SK-N-MC (cell line): Measurements from ENCODE around the gene GPC5.
"Not testable (repeated sequence)": the region's sequence is repeated elsewhere in the genome, so short reads cannot be mapped to it uniquely, and the experiment has no call there.

Experiments
- DNase-seq: peaks from one replicate; pipeline ENCODE4 v3.0.0-alpha.2; 2011; ENCODE audit warnings: low read depth, low spot score
- H3K27ac ChIP-seq: fragments of 200-600 bp; sonication (generic); 2 replicates; pipeline ENCODE4 v1.5.1; 2016; ENCODE audit warnings: mixed run types
- H3K36me3 ChIP-seq: fragments of 200-600 bp; sonication (generic); 2 replicates; pipeline ENCODE4 v1.6.1; 2017; ENCODE audit warnings: antibody characterized with exemption, low read length, mixed read lengths; ENCODE audit not compliant: insufficient read depth
- H3K4me3 ChIP-seq: fragments of 200-600 bp; sonication (generic); 2 replicates; pipeline ENCODE4 v1.5.1; 2016
- H3K9ac ChIP-seq: fragments of 200-600 bp; sonication (generic); 2 replicates; pipeline ENCODE4 v1.8.0; 2017; ENCODE audit warnings: mixed run types, mixed read lengths; ENCODE audit not compliant: insufficient read length
- H3K9me3 ChIP-seq: fragments of 200-600 bp; sonication (generic); 2 replicates; pipeline ENCODE4 v1.6.1; 2017; ENCODE audit warnings: low read depth, mild to moderate bottlenecking, antibody characterized with exemption, low read length, moderate library complexity, mixed read lengths
- EZH2 ChIP-seq: fragments of 200-600 bp; sonication (generic); IDR thresholded peaks from one replicate; pipeline ENCODE4 v1.6.1; 2017; ENCODE audit warnings: antibody characterized with exemption
- FOXP2 ChIP-seq: optimal IDR thresholded peaks from 2 replicates; pipeline ENCODE3; 2011; ENCODE audit warnings: mild to moderate bottlenecking, moderate library complexity; ENCODE audit not compliant: insufficient read depth; ENCODE audit errors: extremely low read length, control extremely low read depth
- POLR2AphosphoS5 ChIP-seq: IDR thresholded peaks from 2 replicates; pipeline ENCODE4 v1.6.1; 2012; ENCODE audit warnings: mild to moderate bottlenecking, low read depth, low read length, borderline replicate concordance

The GPC5 gene

GRCh38 chr13:92849381-92849780, 1451.0 kb downstream of the GPC5 start:
- TF ChIP-seq EZH2 (no peak), FOXP2 (no peak), POLR2AphosphoS5 (no peak)
- Histone ChIP-seq H3K36me3 (no peaks in the 10 kb centered on the region), H3K9me3 (no peaks in the 10 kb centered on the region), H3K27ac (no peak overlapping the region), H3K4me3 (no peak overlapping the region), H3K9ac (no peak overlapping the region)
- no peak for DNase-seq

GRCh38 chr13:92864584-92865284, 1466.3 kb downstream of the GPC5 start:
- no peak for DNase-seq
- H3K27ac ChIP-seq: no peak overlapping the region
- TF ChIP-seq EZH2: no peak
- no peak for TF ChIP-seq FOXP2
- TF ChIP-seq POLR2AphosphoS5: no peak
- H3K4me3 ChIP-seq: no peak overlapping the region
- H3K9me3 ChIP-seq: no peaks in the 10 kb centered on the region
- H3K36me3 ChIP-seq: no peaks in the 10 kb centered on the region
- no peak overlapping the region for H3K9ac ChIP-seq

GRCh38 chr13:92873029-92873428, 1474.6 kb downstream of the GPC5 start:
- H3K9me3 ChIP-seq: no peaks in the 10 kb centered on the region
- H3K36me3 ChIP-seq: no peaks in the 10 kb centered on the region
- TF ChIP-seq FOXP2: no peak
- TF ChIP-seq EZH2: no peak
- TF ChIP-seq POLR2AphosphoS5: no peak
- H3K27ac ChIP-seq: no peak overlapping the region
- DNase-seq: no peak
- no peak overlapping the region for H3K4me3 ChIP-seq
- H3K9ac ChIP-seq: no peak overlapping the region

GRCh38 chr13:92886535-92887077, 1488.2 kb downstream of the GPC5 start:
- DNase-seq: peak; percentile 34
- Histone ChIP-seq H3K9me3 (no peaks in the 10 kb centered on the region), H3K4me3 (no peak overlapping the region), H3K9ac (no peak overlapping the region), H3K27ac (peak overlapping the region; percentile 42; the same call in 1 of the 2 replicates), H3K36me3 (no peaks in the 10 kb centered on the region)
- TF ChIP-seq EZH2 (no peak), FOXP2 (no peak), POLR2AphosphoS5 (no peak; the same call in 1 of the 2 replicates)

GRCh38 chr13:92894447-92894846, 1496.0 kb downstream of the GPC5 start:
- TF ChIP-seq FOXP2: no peak
- TF ChIP-seq EZH2: no peak
- TF ChIP-seq POLR2AphosphoS5: no peak
- no peak for DNase-seq
- no peak overlapping the region for H3K4me3 ChIP-seq
- H3K9ac ChIP-seq: no peak overlapping the region
- H3K27ac ChIP-seq: no peak overlapping the region
- peaks cover 6% of the 10 kb centered on the region; the same call in 1 of the 2 replicates for H3K9me3 ChIP-seq
- H3K36me3 ChIP-seq: no peaks in the 10 kb centered on the region

GRCh38 chr13:92896842-92897241, 1498.4 kb downstream of the GPC5 start:
- no peak overlapping the region for H3K27ac ChIP-seq
- peaks cover 6% of the 10 kb centered on the region; the same call in 1 of the 2 replicates for H3K9me3 ChIP-seq
- H3K4me3 ChIP-seq: no peak overlapping the region
- no peak for TF ChIP-seq FOXP2
- no peak for TF ChIP-seq EZH2
- no peak for TF ChIP-seq POLR2AphosphoS5
- no peak overlapping the region for H3K9ac ChIP-seq
- peak; percentile 32 for DNase-seq
- H3K36me3 ChIP-seq: no peaks in the 10 kb centered on the region

- not testable (repeated sequence) for H3K27ac ChIP-seq, H3K9me3 ChIP-seq, DNase-seq, H3K36me3 ChIP-seq, H3K9ac ChIP-seq, H3K4me3 ChIP-seq
Measured at GRCh38 chr13:92898946-92899345, 1500.5 kb downstream of the GPC5 start.

- H3K4me3 ChIP-seq: no peak overlapping the region
- H3K36me3 ChIP-seq: no peaks in the 10 kb centered on the region
- TF ChIP-seq EZH2: no peak
- H3K9ac ChIP-seq: no peak overlapping the region
- H3K27ac ChIP-seq: no peak overlapping the region
- no peak for DNase-seq
- H3K9me3 ChIP-seq: peaks cover 6% of the 10 kb centered on the region; the same call in 1 of the 2 replicates
Measured at GRCh38 chr13:92900446-92900845, 1502.0 kb downstream of the GPC5 start.

- TF ChIP-seq FOXP2: no peak
- no peak for TF ChIP-seq POLR2AphosphoS5
- no peak for TF ChIP-seq EZH2
- DNase-seq: no peak
- H3K36me3 ChIP-seq: no peaks in the 10 kb centered on the region
- no peak overlapping the region for H3K4me3 ChIP-seq
- H3K9me3 ChIP-seq: peaks cover 6% of the 10 kb centered on the region; the same call in 1 of the 2 replicates
- H3K27ac ChIP-seq: no peak overlapping the region
- no peak overlapping the region for H3K9ac ChIP-seq
Measured at GRCh38 chr13:92901739-92902138, 1503.3 kb downstream of the GPC5 start.
